GM23338 (cell line): ENCODE measurements around the gene SLC39A8. TPM values are rescaled to one million over a fixed set of nuclear protein-coding genes. Genes with fewer than 3 reads are reported as not detected.

Experiments
- ATAC-seq: fragments of 200-7000 bp; cut with Tn5 transposase; 3 replicates; pipeline ENCODE4 v1.9.1; 2020
- DNase-seq: peaks from one replicate; pipeline ENCODE4 v3.0.0-alpha.2; 2015; ENCODE audit warnings: low spot score
- H2AFZ ChIP-seq: fragments of 200-600 bp; sonication (generic); 2 replicates; pipeline ENCODE4 v1.8.0; 2016; ENCODE audit warnings: antibody characterized with exemption, mild to moderate bottlenecking, moderate library complexity
- H3F3A ChIP-seq: fragments of 200-600 bp; sonication (generic); replicated peaks from 2 replicates; pipeline ENCODE4 v1.8.0; 2017; ENCODE audit warnings: antibody characterized with exemption, mixed run types, low read depth
- H3K27ac ChIP-seq: fragments of 200-600 bp; sonication (generic); 2 replicates; pipeline ENCODE4 v1.6.1; 2016; ENCODE audit warnings: low read depth
- H3K27me3 ChIP-seq: fragments of 200-600 bp; sonication (generic); 2 replicates; pipeline ENCODE4 v1.8.0; 2016; ENCODE audit warnings: mild to moderate bottlenecking, mixed run types, moderate library complexity; ENCODE audit not compliant: insufficient read depth
- H3K36me3 ChIP-seq: fragments of 200-600 bp; sonication (generic); 2 replicates; pipeline ENCODE4 v1.8.0; 2016; ENCODE audit warnings: mild to moderate bottlenecking; ENCODE audit not compliant: insufficient read depth
- H3K4me1 ChIP-seq: fragments of 200-600 bp; sonication (generic); 2 replicates; pipeline ENCODE4 v1.8.0; 2016; ENCODE audit warnings: mild to moderate bottlenecking, moderate library complexity; ENCODE audit not compliant: insufficient read depth
- H3K4me2 ChIP-seq: fragments of 200-600 bp; sonication (generic); 2 replicates; pipeline ENCODE4 v1.7.1; 2017; ENCODE audit warnings: mixed run types
- H3K4me3 ChIP-seq: fragments of 200-600 bp; sonication (generic); 2 replicates; pipeline ENCODE4 v1.6.1; 2016; ENCODE audit warnings: mixed run types
- H3K79me2 ChIP-seq: fragments of 200-600 bp; sonication (generic); replicated peaks from 2 replicates; pipeline ENCODE4 v1.8.0; 2017; ENCODE audit warnings: mild to moderate bottlenecking; ENCODE audit not compliant: insufficient read depth
- H3K9me2 ChIP-seq: fragments of 200-600 bp; sonication (generic); 2 replicates; pipeline ENCODE4 v1.8.0; 2017; ENCODE audit not compliant: insufficient read depth
- H4K20me1 ChIP-seq: fragments of 200-600 bp; sonication (generic); replicated peaks from 2 replicates; pipeline ENCODE4 v1.8.0; 2017; ENCODE audit warnings: mild to moderate bottlenecking; ENCODE audit not compliant: insufficient read depth
- H3K27ac Mint-ChIP-seq: 2 replicates; pipeline ENCODE4 v1.8.0; 2020; ENCODE audit warnings: inconsistent platforms, mild to moderate bottlenecking, moderate library complexity, mixed read lengths
- H3K27me3 Mint-ChIP-seq: 3 replicates; pipeline ENCODE4 v1.8.0; 2022; ENCODE audit warnings: low read depth, mild to moderate bottlenecking, moderate library complexity, mixed read lengths, inconsistent platforms; ENCODE audit not compliant: insufficient read depth, poor library complexity
- H3K36me3 Mint-ChIP-seq: 3 replicates; pipeline ENCODE4 v1.8.0; 2021; ENCODE audit warnings: low read depth, mild to moderate bottlenecking, inconsistent platforms, moderate library complexity, mixed read lengths
- H3K4me1 Mint-ChIP-seq: 3 replicates; pipeline ENCODE4 v1.8.0; 2020; ENCODE audit warnings: mild to moderate bottlenecking, inconsistent platforms, mixed read lengths
- H3K4me3 Mint-ChIP-seq: 3 replicates; pipeline ENCODE4 v1.8.0; 2021; ENCODE audit warnings: moderate library complexity, mild to moderate bottlenecking, inconsistent platforms, mixed read lengths
- H3K9me3 Mint-ChIP-seq: 3 replicates; pipeline ENCODE4 v1.8.0; 2020; ENCODE audit warnings: moderate library complexity, mild to moderate bottlenecking, inconsistent platforms, mixed read lengths
- CREB1 ChIP-seq: fragments of 250-450 bp; sonication (Bioruptor Pico); IDR thresholded peaks from 2 replicates; pipeline ENCODE4 v1.5.0; 2020; ENCODE audit warnings: low read depth, mild to moderate bottlenecking, moderate library complexity
- CTCF ChIP-seq, 2 experiments: fragments of 200-600 bp in 1 of 2; sonication (generic) in 1 of 2; conservative IDR thresholded peaks; 2 replicates each; pipeline versions ENCODE4 v1.5.1 to v1.6.1; 2016 to 2017; ENCODE audit warnings: antibody characterized with exemption in 2 of 2, low read depth in 2 of 2, mild to moderate bottlenecking in 2 of 2, moderate library complexity in 1 of 2
- ETS1 ChIP-seq: IDR thresholded peaks from 2 replicates; pipeline ENCODE4 v1.6.1; 2016; ENCODE audit warnings: antibody characterized with exemption
- EZH2 ChIP-seq: fragments of 200-600 bp; sonication (generic); IDR thresholded peaks from one replicate; pipeline ENCODE4 v1.8.0; 2017; ENCODE audit warnings: antibody characterized with exemption, mild to moderate bottlenecking, low read depth; ENCODE audit not compliant: unreplicated experiment
- JUNB ChIP-seq: IDR thresholded peaks from one replicate; pipeline ENCODE4 v1.6.1; 2016; ENCODE audit warnings: antibody characterized with exemption; ENCODE audit not compliant: unreplicated experiment
- NANOG ChIP-seq: IDR thresholded peaks from 2 replicates; pipeline ENCODE4 v1.6.1; 2016; ENCODE audit warnings: antibody characterized with exemption, borderline replicate concordance
- POLR2AphosphoS5 ChIP-seq: IDR thresholded peaks from 2 replicates; pipeline ENCODE4 v1.6.1; 2016; ENCODE audit warnings: antibody characterized with exemption, low read depth
- STAT1 ChIP-seq: IDR thresholded peaks from one replicate; pipeline ENCODE4 v1.6.1; 2016; ENCODE audit warnings: antibody characterized with exemption; ENCODE audit not compliant: unreplicated experiment
- ZNF462 ChIP-seq: fragments of 250-450 bp; sonication (Bioruptor Pico); IDR thresholded peaks from 2 replicates; pipeline ENCODE4 v1.5.0; 2020; ENCODE audit warnings: mild to moderate bottlenecking, moderate library complexity
- polyA plus RNA-seq: library from polyadenylated mRNA; unstranded; fragments of >200 nt; fragmentation: Nextera tagmentation; extraction: Ambion mirVana; gene quantifications from 2 replicates; pipeline ENCODE4 v1.2.1, GENCODE V29; 2016
- total RNA-seq: library from RNA; depleted of rRNA; stranded (reverse); fragments of >200 nt; shearing (Covaris generic); gene quantifications from 2 replicates; pipeline ENCODE4 v1.2.3, GENCODE V29; 2014

Gene SLC39A8
- total and polyA plus RNA-seq, 2 experiments from 2014 or later = 20.1 to 42.5 TPM

- no peak for TF ChIP-seq ZNF462 (CRISPR knock-in tag)
Measured at GRCh38 chr4:102354671-102355454, 9.6 kb upstream of the SLC39A8 start (continued).

- peaks cover 7% of the 10 kb centered on the region; the same call in 1 of the 3 replicates for H3K4me1 Mint-ChIP-seq
- peaks cover 2% of the 10 kb centered on the region for H3K27me3 Mint-ChIP-seq
- TF ChIP-seq CREB1 (CRISPR knock-in tag) = no peak
- TF ChIP-seq STAT1 = no peak
- TF ChIP-seq ETS1 = no peak
- no peak for TF ChIP-seq EZH2
- TF ChIP-seq NANOG = no peak
- no peak for TF ChIP-seq JUNB
- no peak for TF ChIP-seq POLR2AphosphoS5
- no peak for TF ChIP-seq CTCF (conservative IDR thresholded peaks at IDR 0.05; ENCODE audit: low read depth in 2 of 2)
- Histone ChIP-seq H3K9me2 (no peaks in the 10 kb centered on the region), H3K4me3 (no peak overlapping the region), H2AFZ (peak overlapping the region; percentile 67; the same call in 1 of the 2 replicates), H3K4me1 (peaks cover 7% of the 10 kb centered on the region; the same call in 1 of the 2 replicates), H4K20me1 (no peaks in the 10 kb centered on the region), H3F3A (no peaks in the 10 kb centered on the region), H3K4me2 (no peak overlapping the region), H3K79me2 (no peaks in the 10 kb centered on the region), H3K27ac (no peak overlapping the region), H3K36me3 (no peaks in the 10 kb centered on the region), H3K27me3 (no peaks in the 10 kb centered on the region)
- ATAC-seq = no peak
- no peaks in the 10 kb centered on the region for H3K36me3 Mint-ChIP-seq
- DNase-seq = no peak
- no peaks in the 10 kb centered on the region for H3K9me3 Mint-ChIP-seq
- H3K27ac Mint-ChIP-seq = no peak overlapping the region
- H3K4me3 Mint-ChIP-seq = no peak overlapping the region
Measured at GRCh38 chr4:102352781-102353180, 7.5 kb upstream of the SLC39A8 start.
